Inflammatory macrophage treated with lipopolysaccharide for 4 hours (primary cell): ENCODE results near the gene OR52A5.

ENCODE experiments used
- DNase-seq: peaks from one replicate; pipeline ENCODE4 v3.0.0-alpha.2; 2020

OR52A5 gene

GRCh38 chr11:5107285-5107684, 30.9 kb downstream of the OR52A5 start:
- no peak for DNase-seq

GRCh38 chr11:5103066-5103465, 35.1 kb downstream of the OR52A5 start:
- no peak for DNase-seq

- DNase-seq, result no peak
These were observed 35.9 kb downstream of the OR52A5 start for GRCh38 chr11:5102246-5102645.

- DNase-seq, result no peak
These were observed 42.1 kb downstream of the OR52A5 start for GRCh38 chr11:5096011-5096410.

DNA sequence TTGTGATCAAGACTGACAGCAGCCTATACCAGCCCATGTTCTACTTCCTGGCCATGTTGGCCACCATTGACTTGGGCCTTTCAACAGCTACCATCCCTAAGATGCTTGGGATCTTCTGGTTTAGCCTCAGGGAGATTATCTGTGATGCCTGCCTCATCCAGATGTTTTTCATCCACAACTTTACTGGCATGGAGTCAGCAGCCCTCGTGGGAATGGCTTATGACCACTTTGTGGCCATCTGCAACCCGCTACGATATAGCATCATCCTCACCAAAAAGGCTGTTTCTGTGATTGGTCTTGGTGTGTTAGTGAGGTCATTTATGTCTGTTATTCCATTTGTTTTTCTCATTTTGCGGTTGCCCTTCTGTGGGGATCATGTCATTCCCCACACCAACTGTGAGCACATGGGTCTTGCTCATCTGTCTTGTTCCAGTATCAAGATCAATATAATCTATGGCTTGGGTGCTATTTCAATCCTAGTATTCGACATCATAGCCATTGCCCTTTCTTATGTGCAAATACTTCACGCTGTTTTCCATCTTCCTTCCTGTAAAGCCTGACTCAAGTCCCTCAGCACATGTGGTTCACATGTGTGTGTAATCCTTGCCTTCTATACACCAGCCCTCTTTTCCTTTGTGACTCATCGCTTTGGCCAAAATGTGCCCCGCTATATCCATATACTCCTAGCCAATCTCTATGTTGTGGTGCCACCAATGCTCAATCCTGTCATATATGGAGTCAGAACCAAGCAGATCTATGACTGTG, 45.2 kb downstream of the OR52A5 start:
- no peak for DNase-seq

DNA sequence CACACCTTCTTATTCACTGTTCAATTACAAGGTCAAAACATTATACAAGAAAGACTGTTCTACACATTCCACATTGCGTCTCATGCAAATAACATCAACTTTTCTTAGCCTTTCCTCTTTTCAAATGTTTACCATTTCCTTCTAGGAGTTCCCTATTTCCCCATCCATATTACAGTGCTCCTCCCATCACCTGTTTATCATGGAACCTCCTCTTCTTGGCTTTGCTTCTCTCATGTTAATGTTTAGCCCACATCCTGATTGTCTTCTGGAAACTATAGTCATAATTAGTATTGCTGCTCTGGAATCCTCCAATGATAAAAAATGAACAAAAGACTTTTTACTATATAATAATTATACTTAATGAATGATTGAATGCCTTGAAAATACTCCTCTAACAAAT, 47.5 kb downstream of the OR52A5 start:
- DNase-seq, result no peak

- DNase-seq, result no peak
These were observed 49.6 kb downstream of the OR52A5 start for GRCh38 chr11:5088556-5088955.

DNA sequence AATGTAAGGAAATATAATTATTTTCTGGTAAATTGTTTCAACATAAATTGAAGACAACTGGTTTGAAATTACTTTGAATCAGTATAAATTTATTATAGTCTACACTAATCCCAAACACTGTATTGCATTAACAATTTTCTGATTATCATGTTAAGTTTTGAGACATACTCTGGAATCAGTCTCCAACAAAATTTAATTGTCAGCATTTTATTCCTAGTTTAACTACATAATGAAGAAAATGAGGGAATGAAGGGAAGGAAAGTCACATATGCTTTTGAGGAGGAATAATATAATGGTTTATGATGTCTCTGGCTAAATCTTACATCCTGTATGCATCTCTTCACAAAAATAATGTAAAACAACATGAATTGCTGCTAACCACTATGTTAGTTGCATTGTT, 54.6 kb downstream of the OR52A5 start:
- no peak for DNase-seq

GRCh38 chr11:5081405-5081804, 56.8 kb downstream of the OR52A5 start:
- no peak for DNase-seq
